Naive thymus-derived CD4-positive, alpha-beta T cell (primary cell): ENCODE data around the gene PIK3R1. TPM values are rescaled to one million over a fixed set of nuclear protein-coding genes. Genes with fewer than 3 reads are reported as not detected.

Experiments used
- ATAC-seq: fragments of 150-1000 bp; cut with Tn5 transposase; 2 replicates; pipeline ENCODE4 v1.10.0; 2021; ENCODE audit warnings: mild to moderate bottlenecking, moderate library complexity
- CTCF ChIA-PET: fragments of 350-600 bp; sonication (Branson Sonifier 250); formaldehyde crosslinking; loops from one replicate; lab custom pipeline; 2021; ENCODE audit warnings: antibody characterized with exemption; lab: Charles Lee
- POLR2A ChIA-PET: fragments of 350-600 bp; sonication (Branson Sonifier 250); formaldehyde crosslinking; loops from one replicate; lab custom pipeline; 2021; ENCODE audit warnings: antibody characterized with exemption, inconsistent platforms; lab: Charles Lee
- DNase-seq, 9 donors: peaks; one replicate each; pipeline versions ENCODE4 v3.0.0 to v3.0.0-alpha.2; 2020 to 2022; ENCODE audit warnings: mixed read lengths in 1 of 9
- H3K27ac ChIP-seq: one replicate; pipeline ENCODE4 v1.7.0; 2013; ENCODE audit warnings: mild to moderate bottlenecking, low read depth, low read length, moderate library complexity
- H3K27me3 ChIP-seq, 2 donors: one replicate each; pipeline ENCODE4 v1.7.0; 2013; ENCODE audit warnings: low read length in 2 of 2, mild to moderate bottlenecking in 2 of 2, moderate library complexity in 2 of 2; ENCODE audit not compliant: control insufficient read depth in 2 of 2, insufficient read depth in 2 of 2
- H3K36me3 ChIP-seq, 3 experiments: 1 replicate in 2 of 3; 2 replicates in 1 of 3; pipeline ENCODE4 v1.7.0; 2013; ENCODE audit warnings: low read length in 3 of 3, mild to moderate bottlenecking in 3 of 3, moderate library complexity in 1 of 3; ENCODE audit not compliant: insufficient read depth in 3 of 3, control insufficient read depth in 2 of 3
- H3K4me1 ChIP-seq, 2 donors: one replicate each; pipeline ENCODE4 v1.7.0; 2013; ENCODE audit warnings: low read length in 2 of 2, mild to moderate bottlenecking in 2 of 2, moderate library complexity in 1 of 2; ENCODE audit not compliant: control insufficient read depth in 2 of 2, insufficient read depth in 2 of 2
- H3K4me3 ChIP-seq: 2 replicates; pipeline ENCODE4 v1.7.0; 2013; ENCODE audit warnings: mild to moderate bottlenecking, low read length
- H3K9me3 ChIP-seq, 3 experiments: 1 replicate in 2 of 3; 2 replicates in 1 of 3; pipeline ENCODE4 v1.7.0; 2013; ENCODE audit warnings: low read length in 3 of 3; ENCODE audit not compliant: control insufficient read depth in 2 of 3
- H3K27ac Mint-ChIP-seq, 9 donors: one replicate each; pipeline ENCODE4 v1.8.0; 2020 to 2022; ENCODE audit warnings: mixed read lengths in 9 of 9, mild to moderate bottlenecking in 8 of 9, moderate library complexity in 5 of 9, inconsistent platforms in 2 of 9
- H3K27me3 Mint-ChIP-seq, 5 donors: one replicate each; pipeline ENCODE4 v1.8.0; 2021 to 2022; ENCODE audit warnings: mixed read lengths in 5 of 5, mild to moderate bottlenecking in 1 of 5
- H3K36me3 Mint-ChIP-seq, 5 donors: one replicate each; pipeline ENCODE4 v1.8.0; 2020 to 2022; ENCODE audit warnings: mixed read lengths in 5 of 5, mild to moderate bottlenecking in 3 of 5, inconsistent platforms in 1 of 5
- H3K4me1 Mint-ChIP-seq, 7 donors: one replicate each; pipeline ENCODE4 v1.8.0; 2020 to 2022; ENCODE audit warnings: mixed read lengths in 7 of 7, mild to moderate bottlenecking in 3 of 7, inconsistent platforms in 1 of 7
- H3K4me3 Mint-ChIP-seq, 10 donors: one replicate each; pipeline ENCODE4 v1.8.0; 2020 to 2022; ENCODE audit warnings: mild to moderate bottlenecking in 10 of 10, mixed read lengths in 10 of 10, moderate library complexity in 6 of 10, inconsistent platforms in 2 of 10
- H3K9me3 Mint-ChIP-seq, 11 donors: one replicate each; pipeline ENCODE4 v1.8.0; 2020 to 2022; ENCODE audit warnings: mixed read lengths in 11 of 11, mild to moderate bottlenecking in 4 of 11, inconsistent platforms in 1 of 11, moderate library complexity in 1 of 11
- intact Hi-C, 2 donors: fragments of 100-400 bp; cut with micrococcal nuclease; formaldehyde crosslinking; loops; one replicate each; pipeline ENCODE4 v1.15.1; 2023
- polyA plus RNA-seq, 2 donors: library from polyadenylated mRNA; unstranded; fragments of 300-500 nt; fragmentation: Illumina TruSeq; gene quantifications; one replicate each; pipeline ENCODE4 v1.2.3, GENCODE V29; 2021
- total RNA-seq, 6 experiments: library from RNA in 5 of 6; stranded (reverse) in 5 of 6; gene quantifications; 1 replicate in 5 of 6; 2 replicates in 1 of 6; pipeline ENCODE4 v1.2.3 and lab custom pipeline; 2021 to 2026

The PIK3R1 gene
- total and polyA plus RNA-seq, 7 experiments from 2014 or later = 72.0 to 207 (median 119) TPM

DNA sequence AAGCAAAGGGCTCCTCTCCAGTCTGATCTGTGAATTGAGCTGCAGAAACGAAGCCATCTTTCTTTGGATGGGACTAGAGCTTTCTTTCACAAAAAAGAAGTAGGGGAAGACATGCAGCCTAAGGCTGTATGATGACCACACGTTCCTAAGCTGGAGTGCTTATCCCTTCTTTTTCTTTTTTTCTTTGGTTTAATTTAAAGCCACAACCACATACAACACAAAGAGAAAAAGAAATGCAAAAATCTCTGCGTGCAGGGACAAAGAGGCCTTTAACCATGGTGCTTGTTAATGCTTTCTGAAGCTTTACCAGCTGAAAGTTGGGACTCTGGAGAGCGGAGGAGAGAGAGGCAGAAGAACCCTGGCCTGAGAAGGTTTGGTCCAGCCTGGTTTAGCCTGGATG lies 82.1 kb downstream of the PIK3R1 start:
- Mint-ChIP-seq H3K9me3 (no peaks in the 10 kb centered on the region), H3K36me3 (peaks cover 33 to 76% (median 34%) of the 10 kb centered on the region in 5 donors), H3K27ac (peak overlapping the region in 3 of 9 donors; percentile 43 to 79 (median 46)), H3K4me1 (peaks cover 4 to 28% (median 6%) of the 10 kb centered on the region in 7 donors), H3K27me3 (no peaks in the 10 kb centered on the region), H3K4me3 (no peak overlapping the region)
- Histone ChIP-seq H3K4me3 (no peak overlapping the region), H3K4me1 (peaks cover 0 to 1% of the 10 kb centered on the region in 2 donors), H3K27me3 (no peaks in the 10 kb centered on the region), H3K9me3 (no peaks in the 10 kb centered on the region), H3K36me3 (peaks cover 40 to 67% (median 57%) of the 10 kb centered on the region in 3 experiments), H3K27ac (no peak overlapping the region)
- ChIA-PET CTCF (interaction anchor here (0.5 to 1.2 kb wide), 4 partner anchors 11 to 730 kb away, joined by 3 to 7 read pairs (median 4); no protein-coding TSS in a partner anchor), POLR2A (interaction anchor here (0.7 kb wide), 1 partner anchor 1316 kb away, joined by 4 read pairs; no protein-coding TSS in a partner anchor)
- intact Hi-C loops = no loop called here
- ATAC-seq = no peak
- no peak for DNase-seq

DNA sequence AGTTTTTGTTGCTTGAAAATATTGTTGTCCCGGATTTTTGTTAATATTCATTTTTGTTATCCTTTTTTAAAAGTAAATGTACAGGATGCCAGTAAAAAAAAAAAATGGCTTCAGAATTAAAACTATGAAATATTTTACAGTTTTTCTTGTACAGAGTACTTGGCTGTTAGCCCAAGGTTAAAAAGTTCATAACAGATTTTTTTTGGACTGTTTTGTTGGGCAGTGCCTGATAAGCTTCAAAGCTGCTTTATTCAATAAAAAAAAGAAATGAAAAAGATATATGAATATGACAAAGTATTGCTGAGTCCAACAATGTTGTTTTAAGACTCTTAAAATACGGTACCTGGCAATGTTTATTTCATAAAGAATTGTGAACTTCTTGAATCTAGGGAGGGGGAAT lies 82.9 kb downstream of the PIK3R1 start:
- Histone ChIP-seq H3K9me3 (no peaks in the 10 kb centered on the region), H3K27me3 (no peaks in the 10 kb centered on the region), H3K36me3 (peaks cover 37 to 59% (median 53%) of the 10 kb centered on the region in 3 experiments), H3K4me3 (no peak overlapping the region), H3K4me1 (peaks cover 0 to 8% of the 10 kb centered on the region in 2 donors), H3K27ac (no peak overlapping the region)
- H3K27ac Mint-ChIP-seq = peak overlapping the region in 3 of 9 donors; percentile 11 to 53 (median 42)
- ATAC-seq (no peak), DNase-seq (no peak)
- intact Hi-C loops = no loop called here
- H3K36me3 Mint-ChIP-seq = peaks cover 33 to 75% (median 34%) of the 10 kb centered on the region in 5 donors
- H3K9me3 Mint-ChIP-seq = no peaks in the 10 kb centered on the region
- H3K27me3 Mint-ChIP-seq = no peaks in the 10 kb centered on the region
- ChIA-PET CTCF (interaction anchor here (0.9 to 1.5 kb wide), 3 partner anchors 10 to 14 kb away, joined by 3 to 9 read pairs (median 4); no protein-coding TSS in a partner anchor), POLR2A (interaction anchor here (0.7 kb wide), 1 partner anchor 1317 kb away, joined by 4 read pairs; no protein-coding TSS in a partner anchor)
- H3K4me1 Mint-ChIP-seq = peaks cover 4 to 27% (median 9%) of the 10 kb centered on the region in 7 donors
- no peak overlapping the region for H3K4me3 Mint-ChIP-seq

DNA sequence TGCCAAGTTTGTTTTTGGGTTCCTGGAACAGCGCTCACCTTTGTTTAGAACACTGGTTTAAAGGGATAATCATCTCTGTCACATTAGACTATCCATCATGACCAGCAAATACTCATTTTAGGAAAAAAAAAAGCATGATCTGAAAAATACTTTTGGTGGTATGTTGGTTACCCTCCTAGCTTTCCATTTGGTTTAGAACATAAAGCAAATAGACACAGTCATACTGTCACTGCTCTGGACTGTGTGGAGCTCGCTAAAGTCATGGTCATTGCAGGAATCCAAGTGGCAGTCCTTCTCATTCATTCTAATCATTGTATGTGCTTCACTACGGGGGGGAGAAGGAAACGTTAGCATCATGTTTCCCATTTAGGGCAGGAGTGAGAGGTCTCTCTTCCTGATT lies 83.5 kb downstream of the PIK3R1 start:
- no peak overlapping the region for H3K27ac ChIP-seq
- H3K36me3 Mint-ChIP-seq = peaks cover 33 to 68% (median 34%) of the 10 kb centered on the region in 5 donors
- intact Hi-C loops = no loop called here
- ChIA-PET CTCF (interaction anchor here (0.6 to 1.5 kb wide), 2 partner anchors 13 to 156 kb away, joined by 4 to 9 read pairs; no protein-coding TSS in a partner anchor), POLR2A (no interaction called here)
- peaks cover 4 to 27% (median 9%) of the 10 kb centered on the region in 7 donors for H3K4me1 Mint-ChIP-seq
- H3K27me3 Mint-ChIP-seq = no peaks in the 10 kb centered on the region
- H3K27me3 ChIP-seq = no peaks in the 10 kb centered on the region
- no peak overlapping the region for H3K4me3 Mint-ChIP-seq
- no peak overlapping the region for H3K4me3 ChIP-seq
- H3K4me1 ChIP-seq = peaks cover 0 to 13% of the 10 kb centered on the region in 2 donors
- peaks cover 30 to 52% (median 49%) of the 10 kb centered on the region in 3 experiments for H3K36me3 ChIP-seq
- no peaks in the 10 kb centered on the region for H3K9me3 ChIP-seq
- DNase-seq (no peak), ATAC-seq (no peak)
- H3K27ac Mint-ChIP-seq = peak overlapping the region in 4 of 9 donors; percentile 8 to 40 (median 20)
- no peaks in the 10 kb centered on the region for H3K9me3 Mint-ChIP-seq

- no peaks in the 10 kb centered on the region for H3K27me3 Mint-ChIP-seq
- peak overlapping the region in 3 of 9 donors; percentile 14 to 40 (median 26) for H3K27ac Mint-ChIP-seq
- H3K36me3 ChIP-seq = peaks cover 26 to 48% (median 45%) of the 10 kb centered on the region in 3 experiments
- ChIA-PET CTCF (interaction anchor here (0.6 to 1.5 kb wide), 2 partner anchors 13 to 155 kb away, joined by 4 to 9 read pairs; no protein-coding TSS in a partner anchor), POLR2A (no interaction called here)
- H3K4me3 Mint-ChIP-seq = no peak overlapping the region
- H3K9me3 ChIP-seq = no peaks in the 10 kb centered on the region
- DNase-seq (no peak), ATAC-seq (no peak)
- no peak overlapping the region for H3K27ac ChIP-seq
- H3K9me3 Mint-ChIP-seq = no peaks in the 10 kb centered on the region
- intact Hi-C loops = no loop called here
- no peak overlapping the region for H3K4me3 ChIP-seq
- H3K27me3 ChIP-seq = no peaks in the 10 kb centered on the region
- peaks cover 4 to 24% (median 9%) of the 10 kb centered on the region in 7 donors for H3K4me1 Mint-ChIP-seq
- H3K36me3 Mint-ChIP-seq = peaks cover 29 to 64% (median 30%) of the 10 kb centered on the region in 5 donors
- H3K4me1 ChIP-seq = peaks cover 0 to 13% of the 10 kb centered on the region in 2 donors
Observed at GRCh38 chr5:68299575-68299974, 84.0 kb downstream of the PIK3R1 start.

- Mint-ChIP-seq H3K4me3 (no peak overlapping the region), H3K36me3 (peaks cover 0 to 32% (median 10%) of the 10 kb centered on the region in 5 donors), H3K27ac (peak overlapping the region in 4 of 9 donors; percentile 7 to 59 (median 40)), H3K9me3 (no peaks in the 10 kb centered on the region), H3K27me3 (peaks cover 0 to 8% (median 0%) of the 10 kb centered on the region in 5 donors), H3K4me1 (peaks cover 0 to 23% (median 4%) of the 10 kb centered on the region in 7 donors)
- peaks cover 0 to 13% of the 10 kb centered on the region in 2 donors for H3K4me1 ChIP-seq
- CTCF ChIA-PET = interaction anchor here (0.6 to 1.4 kb wide), 3 partner anchors 9 to 682 kb away, joined by 4 to 6 read pairs (median 4); no protein-coding TSS in a partner anchor
- no peak overlapping the region for H3K27ac ChIP-seq
- peak; percentile 18 for ATAC-seq
- no peak for DNase-seq
- intact Hi-C loops = no loop called here
- H3K4me3 ChIP-seq = no peak overlapping the region
- no peaks in the 10 kb centered on the region for H3K27me3 ChIP-seq
- POLR2A ChIA-PET = interaction anchor here (0.7 to 1.3 kb wide), 2 partner anchors 87 to 174 kb away, joined by 3 read pairs; partner anchors contain the start of gene PIK3R1
- peaks cover 3 to 14% (median 12%) of the 10 kb centered on the region in 3 experiments for H3K36me3 ChIP-seq
- H3K9me3 ChIP-seq = no peaks in the 10 kb centered on the region
Observed at GRCh38 chr5:68303038-68303738, 87.6 kb downstream of the PIK3R1 start.

GRCh38 chr5:68303754-68304420 lies 88.3 kb downstream of the PIK3R1 start:
- Mint-ChIP-seq H3K4me1 (peaks cover 0 to 23% (median 4%) of the 10 kb centered on the region in 7 donors), H3K27me3 (peaks cover 0 to 12% (median 0%) of the 10 kb centered on the region in 5 donors), H3K36me3 (peaks cover 0 to 26% (median 10%) of the 10 kb centered on the region in 5 donors), H3K9me3 (no peaks in the 10 kb centered on the region), H3K27ac (peak overlapping the region in 2 of 9 donors; percentile 11 to 53), H3K4me3 (no peak overlapping the region)
- H3K4me3 ChIP-seq = no peak overlapping the region
- no peak for ATAC-seq
- intact Hi-C loops = no loop called here
- no peak for DNase-seq
- CTCF ChIA-PET = interaction anchor here (1.4 kb wide), 1 partner anchor 16 kb away, joined by 6 read pairs; no protein-coding TSS in a partner anchor
- H3K36me3 ChIP-seq = peaks cover 3 to 9% (median 8%) of the 10 kb centered on the region in 3 experiments
- H3K27ac ChIP-seq = no peak overlapping the region
- peaks cover 0 to 13% of the 10 kb centered on the region in 2 donors for H3K4me1 ChIP-seq
- no peaks in the 10 kb centered on the region for H3K9me3 ChIP-seq
- H3K27me3 ChIP-seq = no peaks in the 10 kb centered on the region
- POLR2A ChIA-PET = interaction anchor here (1.3 kb wide), 1 partner anchor 88 kb away, joined by 3 read pairs; the partner anchor contains the start of gene PIK3R1
